GM18909 (cell line): ENCODE measurements around the gene COL8A2.

ENCODE experiments used
- ATAC-seq: cut with Tn5 transposase; IDR thresholded peaks from one replicate; pipeline ENCODE4 v1.9.1; 2021; ENCODE audit warnings: mild to moderate bottlenecking; ENCODE audit not compliant: unreplicated experiment, poor library complexity

Gene COL8A2

GRCh38 chr1:36092798-36093185, 32.2 kb downstream of the COL8A2 start:
- no peak for ATAC-seq

DNA sequence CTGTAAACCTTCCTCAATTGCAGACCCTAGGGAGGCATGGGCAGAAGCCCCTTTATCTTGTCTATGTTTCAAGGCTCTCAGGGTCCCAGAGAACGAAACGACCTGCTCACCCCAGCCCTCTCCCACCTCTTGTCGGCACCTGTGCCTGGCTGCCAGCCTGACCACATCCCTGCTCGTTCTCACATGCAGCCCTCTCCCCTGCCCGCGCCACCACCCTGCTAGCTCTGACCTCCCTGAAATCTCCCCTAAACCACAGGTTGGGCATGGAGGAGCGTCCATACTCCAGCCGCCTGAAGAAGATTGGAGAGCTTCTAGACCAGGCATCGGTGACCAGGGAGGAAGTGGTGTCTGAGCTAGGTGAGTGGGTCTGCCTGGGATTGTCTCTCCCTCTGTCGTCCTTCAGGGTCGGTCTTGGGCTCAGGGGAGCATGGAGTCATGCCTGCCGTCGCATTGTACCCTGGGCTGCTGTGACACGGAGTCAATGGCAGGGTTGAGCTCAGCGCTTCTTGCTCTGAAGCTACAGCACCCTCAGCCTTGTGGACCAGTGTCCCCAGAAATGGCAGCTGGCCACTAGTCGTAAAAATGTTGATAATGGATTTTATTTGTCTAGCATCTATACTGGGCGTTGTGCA, 32.7 kb downstream of the COL8A2 start:
- no peak for ATAC-seq

DNA sequence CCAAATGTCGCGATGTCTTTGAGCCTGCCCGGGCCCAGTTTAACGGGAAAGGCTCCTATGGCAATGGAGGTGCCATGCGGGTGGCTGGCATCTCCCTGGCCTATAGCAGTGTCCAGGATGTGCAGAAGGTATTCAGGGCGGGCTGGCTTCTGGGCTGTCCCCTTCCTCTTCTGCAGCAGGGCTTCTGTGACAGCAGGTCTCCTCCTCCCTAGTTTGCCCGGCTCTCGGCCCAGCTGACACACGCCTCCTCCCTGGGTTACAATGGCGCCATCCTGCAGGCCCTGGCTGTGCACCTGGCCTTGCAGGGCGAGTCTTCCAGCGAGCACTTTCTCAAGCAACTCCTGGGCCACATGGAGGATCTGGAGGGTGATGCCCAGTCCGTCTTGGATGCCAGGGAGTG, 33.3 kb downstream of the COL8A2 start:
- no peak for ATAC-seq

DNA sequence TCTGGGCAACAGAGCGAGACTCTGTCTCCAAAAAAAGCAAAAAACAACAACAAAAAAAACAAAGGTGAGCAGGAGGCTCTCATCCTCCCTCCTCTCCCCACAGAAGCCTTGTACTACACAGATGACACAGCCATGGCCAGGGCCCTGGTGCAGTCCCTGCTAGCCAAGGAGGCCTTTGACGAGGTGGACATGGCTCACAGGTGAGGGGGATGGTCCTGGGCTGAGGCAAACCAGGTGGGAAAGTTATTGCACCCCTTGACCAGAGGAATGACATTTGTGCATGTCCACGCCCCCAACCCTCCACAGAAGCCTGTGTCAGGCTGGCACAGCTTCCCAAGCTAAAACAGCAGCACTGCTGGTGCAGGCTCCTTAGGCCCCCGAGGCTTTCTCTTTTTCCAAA, 33.9 kb downstream of the COL8A2 start:
- no peak for ATAC-seq

GRCh38 chr1:36089393-36090121, 35.5 kb downstream of the COL8A2 start:
- ATAC-seq, result no peak

DNA sequence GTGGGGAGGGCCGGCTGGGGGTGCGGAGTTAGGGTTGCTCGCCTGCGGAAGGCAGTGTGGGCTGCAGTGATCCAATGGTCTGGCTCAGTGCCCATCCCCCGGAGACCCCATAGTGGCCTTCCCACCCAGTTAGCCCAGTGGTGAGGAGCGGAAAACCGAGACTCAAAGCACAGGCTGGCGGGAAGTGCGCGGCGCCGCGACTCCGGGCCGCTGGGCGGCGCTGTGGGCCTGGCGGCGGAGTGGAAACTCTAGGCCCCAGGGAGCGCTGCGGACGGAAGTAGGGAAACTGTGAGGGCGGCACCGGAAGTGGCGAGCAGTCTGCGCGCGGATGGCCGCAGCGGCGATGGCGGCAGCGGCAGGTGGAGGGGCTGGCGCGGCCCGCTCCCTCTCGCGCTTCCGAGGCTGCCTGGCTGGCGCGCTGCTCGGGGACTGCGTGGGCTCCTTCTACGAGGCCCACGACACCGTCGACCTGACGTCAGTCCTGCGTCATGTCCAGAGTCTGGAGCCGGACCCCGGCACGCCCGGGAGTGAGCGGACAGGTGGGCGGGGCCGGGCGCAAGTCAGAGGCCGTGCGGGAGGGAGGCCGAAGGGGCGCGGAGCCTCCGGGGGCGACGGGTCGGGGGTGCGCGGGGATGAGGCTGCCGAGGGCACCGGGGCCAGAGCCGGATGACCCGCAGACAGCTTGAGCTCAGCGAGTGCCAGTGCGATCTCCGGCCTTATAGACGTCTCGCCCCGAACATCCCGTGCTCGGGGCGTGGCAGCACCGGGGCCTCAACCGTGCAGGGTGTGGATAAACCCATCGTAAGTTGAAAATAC, 36.2 kb downstream of the COL8A2 start, which contains the start of gene ADPRS:
TSS of gene ADPRS (plus strand) at position 316 of the 816 bp plus-strand sequence. CDS start at position 329, 13 bp downstream.
- ATAC-seq, result peak; percentile 77

DNA sequence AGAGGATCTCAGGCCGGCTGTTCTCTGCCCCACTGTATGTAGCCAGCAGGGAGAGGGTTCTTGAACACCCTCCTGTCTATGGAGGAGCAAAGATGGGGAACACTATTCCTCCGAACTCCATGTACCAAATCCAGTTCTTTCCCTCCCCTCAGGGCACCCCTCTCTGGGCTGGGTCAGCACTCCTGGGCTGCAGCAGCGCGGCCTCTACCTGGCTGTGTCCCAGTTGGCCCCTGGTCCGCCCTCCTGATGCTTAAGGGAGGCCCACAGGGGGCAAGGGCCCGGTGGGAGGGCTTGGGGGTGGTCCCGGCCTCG, 36.8 kb downstream of the COL8A2 start:
- no peak for ATAC-seq

GRCh38 chr1:36087233-36088123, 37.5 kb downstream of the COL8A2 start:
- ATAC-seq, result no peak

DNA sequence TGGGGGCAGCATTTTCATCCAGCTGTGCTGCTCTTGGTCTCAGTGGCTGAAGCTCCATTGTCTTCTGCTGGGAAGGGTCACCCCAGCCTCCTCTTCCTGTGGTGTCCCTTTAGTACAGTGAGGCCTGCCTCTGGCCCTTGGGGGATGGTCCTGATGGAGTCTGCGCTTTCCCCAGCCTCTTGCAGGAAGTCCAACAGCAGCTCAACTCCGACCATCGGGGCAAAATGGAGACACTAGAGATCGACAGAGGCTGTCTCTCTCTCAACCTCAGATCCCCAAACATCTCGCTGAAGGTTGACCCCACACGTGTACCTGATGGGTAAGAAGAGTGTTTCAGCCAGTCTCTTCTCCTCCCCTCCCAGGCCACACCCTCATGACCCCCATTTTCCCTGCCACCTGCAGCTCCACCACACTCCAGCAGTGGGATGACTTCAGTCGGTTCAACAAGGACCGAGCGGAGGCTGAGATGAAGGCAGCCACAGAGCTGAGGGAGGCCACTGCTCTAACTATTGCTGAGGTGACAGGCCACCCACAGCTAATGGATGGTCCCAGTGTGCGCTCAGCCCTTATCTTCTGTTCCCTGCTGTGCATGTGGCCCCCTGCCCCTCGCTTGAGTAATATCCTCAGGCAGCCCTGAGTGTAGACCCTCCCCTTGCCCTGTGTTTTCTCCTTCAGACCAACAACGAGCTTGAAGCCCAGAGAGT, 38.3 kb downstream of the COL8A2 start:
- ATAC-seq, result no peak

- no peak for ATAC-seq
These were observed 39.1 kb downstream of the COL8A2 start for GRCh38 chr1:36085686-36086526.

- ATAC-seq, result no peak
These were observed 39.9 kb downstream of the COL8A2 start for GRCh38 chr1:36085126-36085525.

GRCh38 chr1:36084497-36085115, 40.4 kb downstream of the COL8A2 start:
- no peak for ATAC-seq

GRCh38 chr1:36083635-36084496, 41.2 kb downstream of the COL8A2 start, which contains the start of gene TEKT2:
TEKT2 (plus strand) TSS chr1:36084094; CDS start chr1:36084922, 828 bp downstream.
- ATAC-seq, result no peak

DNA sequence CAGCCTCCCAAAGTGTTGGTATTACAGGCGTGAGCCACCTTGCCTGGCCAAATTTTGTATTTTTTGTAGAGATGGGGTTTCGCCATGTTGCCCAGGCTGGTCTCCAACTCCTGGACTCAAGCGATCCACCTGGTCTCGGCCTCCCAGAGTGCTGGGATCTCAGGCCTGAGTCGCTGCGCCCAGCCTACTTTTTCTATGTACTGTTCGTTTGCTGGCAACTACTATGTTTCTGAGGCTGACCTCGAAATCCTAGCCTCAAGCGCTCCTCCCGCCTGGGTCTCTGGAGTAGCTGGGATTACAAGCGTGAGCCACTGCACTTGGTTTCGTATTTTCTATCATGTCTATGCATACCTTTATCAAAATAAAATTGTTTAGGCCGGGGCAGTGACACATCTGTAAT, 41.8 kb downstream of the COL8A2 start:
- no peak for ATAC-seq

DNA sequence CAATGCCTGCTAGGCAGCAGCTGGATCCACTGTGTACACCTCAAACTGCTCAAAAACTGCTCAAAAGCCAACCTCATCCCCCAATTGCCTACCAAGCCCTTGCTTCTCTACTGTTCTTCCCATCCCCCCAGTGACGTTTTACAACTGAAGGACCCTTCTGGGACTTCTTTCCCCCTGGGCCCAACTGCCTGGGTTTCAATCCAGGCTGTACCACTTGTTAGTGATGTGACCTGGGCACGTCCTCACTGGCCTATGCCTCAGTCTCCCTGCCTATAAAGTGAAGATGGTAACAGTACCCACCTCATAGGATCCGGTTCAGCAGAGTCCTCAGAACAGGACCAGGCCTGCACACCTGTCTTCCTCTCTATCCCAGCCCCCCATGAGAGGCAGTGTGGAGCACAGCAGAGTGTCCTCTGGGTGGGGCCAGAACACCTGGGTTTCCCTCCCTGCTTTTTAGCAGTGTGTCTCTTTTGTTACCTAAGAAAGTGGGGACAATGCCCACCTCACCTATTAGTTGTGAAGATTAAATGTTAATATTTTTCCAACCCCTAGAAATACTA, 43.0 kb downstream of the COL8A2 start:
- ATAC-seq, result no peak

- ATAC-seq, result no peak
These were observed 44.2 kb downstream of the COL8A2 start for GRCh38 chr1:36080801-36081200.

GRCh38 chr1:36080236-36080635, 44.8 kb downstream of the COL8A2 start:
- no peak for ATAC-seq
